Right kidney (tissue), 1 donor: ENCODE measurements around the gene TTC21A.

Source experiments
- DNase-seq: peaks from one replicate; pipeline ENCODE4 v3.0.0-alpha.2; 2016

TTC21A gene

DNA sequence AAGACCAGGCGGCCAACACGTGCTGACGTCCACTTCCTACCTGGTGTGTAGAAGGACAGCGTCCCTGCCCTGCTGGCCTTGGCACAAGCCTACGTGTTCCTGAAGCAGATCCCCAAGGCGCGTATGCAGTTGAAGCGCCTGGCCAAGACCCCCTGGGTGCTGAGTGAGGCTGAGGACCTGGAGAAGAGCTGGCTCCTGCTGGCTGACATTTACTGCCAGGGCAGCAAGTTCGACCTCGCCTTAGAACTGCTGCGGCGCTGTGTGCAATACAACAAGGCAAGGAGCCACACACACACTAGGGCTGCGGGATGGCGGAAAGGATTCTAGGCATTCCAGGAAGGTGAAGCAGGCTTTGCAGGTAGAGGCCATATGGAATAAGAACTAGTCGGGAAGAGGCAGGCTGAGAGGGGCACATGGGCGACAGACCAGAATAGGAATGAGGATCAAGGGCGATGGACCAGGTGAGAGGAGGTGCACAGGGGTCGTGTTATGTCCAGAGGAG is 30.0 kb downstream of the TTC21A start:
- no peak for DNase-seq

DNA sequence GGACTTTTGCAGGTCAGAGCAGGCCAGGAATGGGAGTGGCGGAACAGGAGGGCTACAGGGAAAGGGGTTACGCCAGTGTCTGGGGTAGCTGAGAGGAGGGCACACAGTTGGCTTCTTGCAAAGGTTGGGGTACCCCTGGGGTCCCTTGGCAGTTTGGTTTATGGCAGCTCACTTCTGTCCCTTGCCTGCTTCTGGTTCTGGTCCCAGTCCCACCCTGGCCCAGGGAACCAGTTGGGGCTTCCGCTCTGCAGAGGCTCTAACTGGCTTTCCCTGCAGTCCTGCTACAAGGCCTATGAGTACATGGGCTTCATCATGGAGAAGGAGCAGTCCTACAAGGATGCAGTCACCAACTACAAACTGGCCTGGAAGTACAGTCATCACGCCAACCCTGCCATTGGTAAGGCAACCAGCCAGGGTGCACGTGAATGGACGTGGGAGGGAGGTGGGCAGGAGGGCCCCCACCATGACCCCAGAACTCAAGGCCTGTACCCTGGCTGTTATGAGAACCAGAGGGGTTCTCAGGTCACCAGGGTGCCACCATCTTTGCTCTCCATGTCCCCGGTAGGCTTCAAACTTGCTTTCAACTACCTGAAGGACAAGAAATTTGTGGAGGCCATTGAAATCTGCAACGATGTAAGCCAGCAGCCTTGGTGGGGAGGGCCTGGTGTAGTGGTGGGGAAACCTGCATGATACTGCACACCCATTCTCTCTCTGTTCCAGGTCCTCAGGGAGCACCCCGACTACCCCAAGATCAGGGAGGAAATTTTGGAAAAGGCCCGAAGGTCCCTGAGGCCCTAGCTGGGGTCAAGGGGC is 30.7 kb downstream of the TTC21A start:
- DNase-seq: no peak

DNA sequence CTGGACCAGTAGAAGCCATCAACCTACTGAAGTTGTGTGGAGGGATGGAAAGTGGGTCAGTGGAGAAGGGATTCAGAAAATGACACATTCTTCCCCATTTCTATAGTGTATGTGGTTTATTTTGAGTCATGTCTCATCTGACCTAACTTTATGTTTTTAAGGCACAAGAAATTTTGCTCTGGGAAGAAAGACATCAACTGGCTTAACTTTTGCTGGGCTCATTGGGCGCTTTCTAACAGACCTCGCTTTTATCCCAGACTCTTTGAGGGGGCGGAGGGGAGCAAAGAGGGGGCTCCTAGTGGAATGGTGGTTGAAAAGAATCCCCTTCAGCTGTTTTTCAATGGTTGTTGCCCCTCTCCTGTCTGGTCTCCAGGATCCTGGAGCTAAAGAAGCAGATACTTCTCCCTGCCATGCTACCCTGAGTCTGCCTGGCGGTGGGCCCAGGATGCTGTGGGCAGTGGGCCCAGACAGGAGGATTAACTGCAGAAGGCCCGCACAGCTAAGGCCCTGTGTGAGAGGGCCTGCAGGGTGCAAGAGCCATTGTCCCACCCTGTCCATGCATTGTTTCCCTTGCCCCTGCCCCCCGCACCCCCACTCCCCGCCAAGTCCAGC is 31.4 kb downstream of the TTC21A start:
- DNase-seq: no peak

DNA sequence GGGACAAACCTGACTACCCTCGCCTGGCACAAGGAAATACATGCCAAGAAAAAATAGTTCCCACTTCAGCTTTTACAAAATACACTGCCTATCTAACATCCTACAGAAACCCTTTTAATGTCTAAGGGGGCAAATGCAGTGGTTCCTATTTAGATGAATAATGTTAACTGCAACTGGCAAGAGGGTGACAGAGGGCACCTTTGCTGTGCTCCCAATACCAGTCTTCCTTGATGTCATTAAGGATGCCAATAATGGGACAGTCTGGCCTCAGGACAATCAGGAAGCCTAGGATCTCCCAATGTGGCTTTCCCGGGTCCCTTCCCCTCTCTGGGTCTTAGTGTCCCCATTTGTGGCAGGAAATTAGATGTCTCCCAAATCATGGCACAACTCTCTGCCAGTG is 32.0 kb downstream of the TTC21A start:
- no peak for DNase-seq

DNA sequence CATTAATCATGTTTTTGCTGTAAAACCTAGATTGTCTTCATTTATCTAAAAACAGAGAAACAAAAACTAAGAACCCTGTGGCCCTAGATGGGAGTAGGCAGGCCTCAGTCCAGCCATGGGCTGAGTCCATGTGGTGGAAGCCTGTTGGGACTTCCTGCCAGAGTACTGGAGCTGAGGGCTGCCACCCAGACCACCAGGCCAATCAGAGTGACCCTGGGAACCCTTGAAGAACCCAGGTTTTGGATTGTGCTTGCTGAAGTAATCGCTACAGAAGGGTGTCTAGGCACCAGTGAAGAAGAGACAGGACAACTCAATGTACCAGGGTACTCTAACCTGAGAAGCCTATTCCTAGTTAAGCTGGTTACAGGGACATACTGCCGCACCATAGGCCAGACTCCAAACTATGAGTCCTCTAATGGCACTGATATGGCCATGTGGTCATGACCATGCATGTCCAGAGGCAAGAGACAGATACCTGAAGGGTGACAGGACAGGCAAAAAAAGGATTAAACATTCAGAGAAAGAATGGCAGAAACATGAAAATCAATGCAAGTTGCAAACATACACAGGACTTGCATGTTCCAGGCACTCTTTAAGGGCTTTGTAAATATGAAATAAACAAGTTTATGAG is 33.0 kb downstream of the TTC21A start:
- no peak for DNase-seq

DNA sequence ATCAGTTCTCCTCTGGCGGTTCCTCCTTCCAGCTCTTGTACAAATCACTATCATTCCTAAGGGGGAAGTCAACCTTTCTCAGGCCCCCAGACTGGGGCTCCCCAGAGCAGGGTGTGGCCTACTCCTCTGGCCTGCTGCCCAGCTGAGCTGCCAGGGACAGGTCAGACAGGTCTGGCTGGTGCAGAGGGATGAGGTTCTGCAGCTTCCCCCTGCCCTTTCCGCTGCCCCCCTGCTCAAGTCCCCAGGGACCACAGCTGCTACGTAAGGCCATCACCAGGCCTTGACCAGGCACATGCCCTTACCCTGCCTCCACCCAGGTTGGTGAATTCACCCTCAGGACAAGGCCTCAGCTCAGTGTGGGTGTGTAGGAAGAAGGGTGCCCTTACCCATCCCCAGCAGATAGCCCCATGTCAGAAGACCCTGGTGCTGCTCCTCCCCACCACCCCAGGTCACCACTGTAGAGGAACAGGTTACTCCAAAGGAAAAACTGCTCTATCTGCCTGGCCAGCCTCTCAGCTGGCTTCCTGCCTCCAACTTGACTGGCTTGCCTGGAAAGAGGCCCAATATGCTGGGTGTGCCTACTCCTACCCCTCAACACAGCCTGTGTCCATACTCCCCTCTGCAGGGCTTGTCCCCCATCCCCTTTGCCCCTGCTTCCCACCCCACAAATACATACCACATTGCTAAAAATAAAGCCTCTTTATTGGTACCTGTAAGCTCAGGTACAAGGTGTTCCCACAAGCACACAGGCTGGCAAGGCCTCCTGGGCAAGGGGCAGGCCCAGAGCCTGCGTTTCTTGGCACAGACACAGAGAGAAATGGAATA is 33.9 kb downstream of the TTC21A start:
- no peak for DNase-seq

DNA sequence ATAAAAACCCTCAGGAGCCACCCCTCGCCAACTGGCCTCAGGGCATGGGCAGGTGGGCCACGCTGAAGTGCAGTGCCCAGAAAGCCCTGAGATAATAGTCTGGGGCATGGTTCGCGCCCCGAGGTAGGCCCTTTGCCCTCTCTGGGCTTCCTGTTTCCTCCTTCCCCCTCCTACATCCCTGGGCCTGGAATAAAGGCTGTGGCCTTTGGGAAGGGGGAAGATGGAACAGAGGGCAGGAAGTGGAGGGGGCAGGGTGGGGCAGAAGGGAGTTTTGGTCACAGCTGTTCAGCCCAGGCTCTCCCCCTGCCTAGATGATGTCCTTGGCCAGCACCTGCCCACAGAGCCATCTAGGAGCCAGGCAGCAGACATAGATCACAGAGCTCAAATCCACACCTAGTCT is 34.6 kb downstream of the TTC21A start:
- no peak for DNase-seq

DNA sequence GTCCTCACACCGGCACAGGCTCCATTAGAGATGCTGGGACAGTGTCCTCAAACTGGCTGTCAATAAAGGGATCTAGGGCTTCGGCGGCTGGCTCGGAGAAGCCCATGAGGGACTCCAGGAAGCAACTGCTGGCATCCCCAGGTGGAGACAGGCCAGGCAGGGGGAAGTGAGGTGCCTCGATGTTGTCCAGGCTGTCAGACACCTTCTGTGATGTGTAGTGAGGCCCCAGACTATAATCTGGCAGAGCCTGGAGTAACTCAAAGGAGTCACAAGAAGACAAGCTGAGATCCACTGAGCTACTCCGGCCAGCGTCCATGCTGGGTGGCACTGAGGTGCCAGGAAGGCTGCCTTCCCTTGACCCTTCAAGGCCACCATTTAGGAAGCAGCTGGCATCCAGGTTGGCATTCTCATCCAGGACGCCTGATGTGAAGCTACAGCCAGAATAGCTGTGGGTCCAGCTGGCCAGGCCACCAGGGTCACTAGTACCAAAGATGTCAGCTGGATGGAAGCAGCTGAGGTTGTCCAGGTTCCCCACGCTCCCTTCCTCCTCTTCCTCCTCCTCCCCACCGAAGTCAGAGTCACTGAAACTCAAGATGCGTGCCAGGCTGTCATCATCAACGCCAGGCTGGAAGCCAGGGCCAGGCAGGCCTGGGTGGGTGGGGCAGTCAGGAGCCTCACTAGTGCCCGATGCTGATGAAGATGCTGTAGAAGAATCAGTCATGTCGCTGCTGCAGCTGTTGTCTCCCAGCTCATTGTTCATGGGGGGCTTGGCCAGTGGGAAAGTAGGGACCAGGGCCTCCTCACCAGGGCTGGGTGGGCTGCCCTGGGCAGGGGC is 35.8 kb downstream of the TTC21A start:
- no peak for DNase-seq

DNA sequence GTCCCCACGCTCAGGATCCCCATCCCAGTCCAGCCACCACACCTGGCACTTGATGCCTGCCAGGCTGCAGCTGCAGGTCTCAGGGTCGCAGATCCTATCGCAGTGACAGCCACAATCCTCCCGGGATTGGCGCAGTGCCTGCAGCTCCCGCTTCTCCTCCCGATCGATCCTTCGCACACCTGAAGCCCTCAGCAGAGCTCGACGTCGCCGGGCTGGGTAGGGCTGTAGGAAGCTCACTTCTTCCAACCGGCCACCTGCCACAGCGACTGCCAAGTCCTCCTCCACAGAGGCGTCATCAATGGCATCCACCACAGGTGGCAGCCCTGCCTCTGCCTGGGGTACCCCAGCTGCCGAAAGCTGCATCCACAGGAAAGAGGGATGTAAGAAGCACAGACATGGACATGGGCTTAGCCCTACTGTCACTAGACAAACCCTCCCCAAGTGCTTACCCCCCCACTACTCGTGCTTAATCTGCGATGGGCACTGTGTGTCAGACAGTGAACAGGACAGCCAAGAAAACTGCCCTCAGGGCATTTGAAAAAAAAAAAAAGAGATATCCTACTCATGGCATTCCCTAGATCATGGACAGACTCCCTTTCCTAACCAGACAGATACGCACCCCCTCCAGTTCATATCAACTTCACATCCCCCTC is 36.7 kb downstream of the TTC21A start:
- no peak for DNase-seq

DNA sequence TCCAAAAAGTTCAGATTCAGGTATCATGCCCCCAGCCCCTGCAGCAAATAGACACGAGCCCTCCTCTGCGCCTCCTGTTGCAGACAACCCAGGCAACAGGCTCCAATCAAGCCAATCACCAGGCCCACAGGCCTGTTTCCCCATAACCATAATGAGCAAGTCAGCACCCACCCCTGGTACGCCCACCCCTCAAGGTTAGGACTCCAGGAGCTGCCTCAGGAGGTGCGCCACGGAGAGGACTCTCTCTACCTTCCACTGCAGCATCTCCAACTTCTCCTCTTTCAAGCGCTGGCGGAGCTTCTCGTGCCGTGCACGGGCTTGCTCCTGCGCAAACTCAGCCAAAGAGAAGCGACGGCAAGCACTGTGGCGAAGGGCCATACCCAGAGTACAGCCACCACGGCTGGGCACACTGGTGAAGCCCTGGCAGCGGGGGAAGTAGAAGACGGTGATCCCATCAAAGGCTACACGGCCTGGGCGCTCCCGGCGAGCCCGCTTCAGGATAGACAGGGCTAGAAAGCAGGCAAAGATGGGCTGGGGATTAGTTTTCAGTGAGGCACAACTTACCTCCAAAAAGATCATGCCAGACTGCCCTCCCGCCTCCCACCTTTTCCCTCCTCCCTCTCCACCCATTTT is 37.4 kb downstream of the TTC21A start:
- DNase-seq: no peak

DNA sequence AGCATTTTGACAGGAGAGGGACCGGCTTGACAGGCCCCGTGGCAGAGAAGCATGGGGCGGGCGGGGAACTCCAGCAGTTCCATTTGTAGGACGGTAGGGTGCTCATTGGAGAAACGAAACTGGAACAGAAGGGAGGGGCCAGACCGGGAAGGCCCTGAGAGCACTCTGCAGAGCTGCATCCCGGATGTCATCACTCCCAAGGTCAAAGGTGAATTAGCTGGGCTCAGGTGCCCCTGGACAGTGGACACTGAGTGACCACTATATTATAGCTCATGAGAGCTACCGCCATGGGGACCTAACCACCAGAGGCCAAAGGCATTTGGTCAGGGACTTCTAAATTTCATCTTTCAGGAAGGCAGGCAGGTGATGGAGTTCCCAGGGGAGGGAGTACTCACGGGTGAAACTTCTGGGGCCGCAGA is 38.6 kb downstream of the TTC21A start:
- no peak for DNase-seq

DNA sequence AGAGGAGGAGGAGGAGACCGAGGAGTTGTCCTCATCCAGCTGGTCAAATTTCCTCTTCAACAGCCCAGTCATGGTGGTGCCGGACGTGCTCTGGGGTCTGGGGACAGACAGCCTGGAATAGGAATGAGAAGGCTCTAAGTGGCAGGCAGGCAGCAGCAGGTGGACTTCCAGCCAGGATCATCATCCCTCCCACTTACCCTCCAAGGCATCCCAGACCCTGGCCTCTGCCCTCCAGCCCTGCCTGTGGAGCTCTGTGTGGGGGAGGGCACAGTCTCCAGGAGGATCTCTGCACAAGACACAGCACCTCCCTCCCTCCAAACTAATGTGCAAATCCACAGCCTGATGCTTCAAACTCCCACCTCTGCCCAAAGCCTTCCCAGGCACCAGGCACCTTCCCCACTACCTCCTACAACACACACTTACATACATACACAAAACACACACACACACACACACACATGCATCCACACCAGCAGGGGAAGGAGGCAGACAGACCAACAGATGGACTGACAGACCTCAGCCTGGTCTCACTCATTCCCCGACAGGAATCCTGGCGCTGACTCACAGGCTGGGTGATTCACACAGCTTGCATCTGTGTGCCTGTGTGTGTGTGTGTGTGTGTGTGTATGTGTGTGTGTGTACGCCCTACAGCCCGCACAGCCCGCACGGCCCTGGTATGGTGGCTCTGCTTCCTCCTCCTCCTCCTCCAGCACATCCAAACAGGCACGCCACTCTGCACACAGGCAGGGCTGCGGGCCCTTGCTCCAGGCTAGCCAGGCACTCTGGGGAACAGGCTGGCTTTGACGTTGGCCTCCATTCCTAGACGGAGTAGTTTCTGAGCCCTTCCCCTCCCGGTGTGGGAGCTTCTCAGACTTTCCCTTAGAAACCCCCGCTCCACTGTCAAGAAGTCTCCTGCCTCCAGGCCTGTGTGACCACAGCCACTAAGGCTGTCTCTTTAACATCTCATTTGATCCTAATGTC is 39.4 kb downstream of the TTC21A start:
- DNase-seq: peak; percentile 65

DNA sequence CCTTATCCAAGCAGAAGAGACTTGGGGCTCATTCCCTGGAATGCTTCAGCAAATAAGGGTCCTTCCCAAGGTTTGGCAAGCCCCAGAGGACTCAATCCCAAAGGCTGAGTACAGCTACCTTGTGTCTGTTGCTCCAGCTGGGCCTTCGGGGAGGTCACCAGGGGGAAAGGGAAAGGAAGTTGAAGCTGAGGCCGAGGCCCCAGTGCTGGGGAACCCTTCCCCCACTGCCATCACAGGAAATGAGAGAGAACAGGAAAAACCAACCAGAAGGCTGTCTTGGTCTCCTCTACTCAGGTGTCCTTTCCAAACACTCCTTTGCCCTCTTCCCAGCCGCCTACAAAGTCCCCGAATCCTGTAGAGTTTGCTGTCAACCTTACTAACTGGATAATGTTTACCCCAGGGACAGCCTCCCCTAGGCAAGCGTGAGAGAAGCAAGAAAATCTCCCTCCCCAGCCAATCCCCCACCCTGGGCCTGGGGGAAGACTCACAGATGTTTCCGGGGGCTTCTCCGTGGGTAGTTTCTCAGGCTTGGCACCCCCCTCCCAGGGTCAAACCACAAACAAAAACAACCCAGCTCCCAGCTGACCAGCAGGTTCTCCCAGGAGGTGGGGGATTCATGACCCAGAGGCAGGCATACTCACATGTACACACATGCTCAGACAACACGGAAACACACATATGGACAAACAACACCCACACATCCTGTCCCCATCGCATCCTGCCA is 40.4 kb downstream of the TTC21A start:
- peak; percentile 62 for DNase-seq

DNA sequence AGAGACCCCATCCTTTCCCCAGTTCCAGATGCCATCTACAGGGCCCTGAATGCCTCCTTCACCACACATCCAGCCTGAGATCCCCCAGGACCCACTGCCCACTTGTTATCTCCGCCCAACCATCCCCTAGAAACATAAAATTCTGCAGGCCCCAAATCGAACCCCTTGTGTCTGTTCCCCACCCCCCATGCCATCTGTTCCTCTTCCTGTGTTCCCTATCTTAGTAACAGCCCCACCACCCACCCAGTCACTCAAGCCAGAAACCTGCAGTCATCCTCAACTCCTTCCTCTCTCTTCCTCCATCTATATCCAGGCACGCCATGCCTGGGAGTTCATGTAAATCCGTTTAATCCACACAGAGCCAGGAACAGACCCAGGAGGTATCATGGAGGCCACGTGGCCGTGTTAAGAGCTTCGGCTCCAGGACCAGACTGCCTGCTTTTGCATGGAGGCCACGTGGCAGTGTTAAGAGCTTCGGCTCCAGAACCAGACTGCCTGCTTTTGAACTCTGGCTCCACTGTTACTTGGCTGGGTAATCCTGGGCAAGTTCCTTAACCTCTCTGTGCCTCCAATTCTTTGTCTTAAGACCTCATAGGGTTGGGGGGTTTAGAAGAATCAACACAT is 41.1 kb downstream of the TTC21A start:
- DNase-seq: no peak

DNA sequence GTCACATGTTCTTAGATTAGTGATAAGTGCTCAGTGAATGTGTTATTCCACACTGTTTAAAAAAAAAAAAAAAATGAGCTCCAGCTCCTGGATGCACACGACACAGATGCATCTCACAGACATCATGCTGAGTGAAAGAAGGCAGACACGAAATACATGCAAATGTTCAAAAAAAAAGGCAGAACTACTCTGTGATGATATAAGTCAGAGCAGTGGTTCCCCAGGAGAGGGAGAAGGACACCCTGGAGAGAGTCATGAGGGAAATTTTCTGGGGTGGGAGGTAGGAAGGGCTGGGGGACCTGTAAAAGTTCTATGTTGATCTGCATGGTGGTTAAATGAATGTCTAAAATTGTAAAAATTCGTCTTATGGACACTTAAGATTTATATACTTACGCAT is 41.6 kb downstream of the TTC21A start:
- no peak for DNase-seq

DNA sequence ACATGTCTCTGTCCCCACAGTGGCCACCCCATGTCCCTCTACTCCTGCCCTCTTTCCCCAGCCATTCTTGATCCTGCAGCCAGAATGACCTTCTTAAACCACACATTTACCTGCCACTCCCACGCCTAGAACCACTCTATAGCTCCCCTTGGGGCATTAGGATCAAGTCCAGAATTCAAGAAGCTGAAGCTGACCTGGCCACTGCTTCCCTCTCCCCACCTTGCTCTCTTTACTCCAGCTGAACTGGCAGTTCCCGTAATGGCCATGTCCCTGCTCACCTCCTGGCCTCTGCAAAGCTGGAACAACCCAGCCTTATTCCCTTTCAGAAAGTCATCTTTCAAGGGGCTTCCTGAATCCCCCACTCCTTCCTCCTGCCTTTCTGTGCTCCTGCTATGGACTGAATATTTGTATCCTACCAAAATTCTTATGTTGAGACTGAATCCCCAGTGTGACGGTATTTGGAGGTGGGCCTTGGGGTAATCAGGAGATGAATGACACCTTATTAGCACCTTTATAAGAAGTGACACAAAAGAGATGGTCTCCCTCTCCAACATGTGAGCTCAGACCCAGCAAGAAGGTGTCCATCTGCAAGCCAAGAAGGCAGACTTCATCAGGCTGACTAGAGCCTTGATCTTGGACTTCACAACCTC is 42.1 kb downstream of the TTC21A start:
- DNase-seq: no peak

DNA sequence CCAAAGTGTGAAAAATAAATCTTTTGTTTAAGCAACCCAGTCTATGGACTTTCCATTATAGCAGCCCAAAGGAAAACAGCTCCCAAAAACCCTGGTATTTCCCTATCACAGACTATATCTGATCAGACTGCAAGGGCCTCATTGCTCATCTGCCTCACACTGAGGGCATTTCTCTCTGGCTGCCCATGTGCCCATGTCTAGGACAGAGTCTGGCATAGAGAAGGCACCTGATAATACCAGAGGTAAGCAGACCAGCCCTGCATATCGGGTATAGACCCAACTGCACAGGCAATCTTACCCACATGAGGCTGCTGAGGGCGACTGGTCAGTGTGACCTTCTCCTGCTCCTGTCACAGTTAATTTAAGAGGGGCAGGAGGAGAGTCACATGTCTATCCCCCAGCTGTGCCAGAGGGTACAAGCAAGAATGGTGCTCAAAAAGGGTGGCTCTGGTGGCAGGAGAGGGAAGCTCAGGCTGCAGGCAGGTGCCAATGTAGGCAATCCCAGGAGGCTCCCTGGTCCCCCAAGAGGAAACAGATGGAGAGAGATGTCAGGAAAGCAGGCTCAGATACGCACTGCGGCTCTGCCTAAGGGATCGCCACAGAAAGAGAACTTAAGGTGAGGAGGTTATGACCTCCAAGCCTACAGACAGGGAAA is 42.8 kb downstream of the TTC21A start:
- no peak for DNase-seq
